T-cell (primary cell): ENCODE results near the gene FMN1. TPM values are rescaled to one million over a fixed set of nuclear protein-coding genes. Genes with fewer than 3 reads are reported as not detected.

Source experiments
- ATAC-seq, 4 experiments: fragments of 200-7000 bp in 3 of 4; fragments of 150-1000 bp in 1 of 4; cut with Tn5 transposase; replicated peaks in 1 of 4; 1 replicate in 3 of 4; 2 replicates in 1 of 4; pipeline ENCODE4 v1.10.0; 2021; ENCODE audit warnings: moderate library complexity in 3 of 4, mild to moderate bottlenecking in 2 of 4, moderate number of reproducible peaks in 1 of 4
- CTCF ChIA-PET, 2 donors: fragments of 300-600 bp; sonication (Branson Sonifier 250); formaldehyde crosslinking; loops; one replicate each; lab custom pipeline; 2022; ENCODE audit warnings: antibody characterized with exemption in 2 of 2; lab: Charles Lee
- POLR2A ChIA-PET, 2 donors: fragments of 300-600 bp; sonication (Branson Sonifier 250); formaldehyde crosslinking; loops; one replicate each; lab custom pipeline; 2022; ENCODE audit warnings: antibody characterized with exemption in 2 of 2; lab: Charles Lee
- DNase-seq, 35 experiments: peaks; one replicate each; pipeline versions ENCODE4 v3.0.0 to v3.0.0-alpha.2; 2013 to 2023
- H3K27ac ChIP-seq: one replicate; pipeline ENCODE4 v1.5.1; 2013; ENCODE audit warnings: low read length
- H3K27me3 ChIP-seq, 2 experiments: replicated peaks in 1 of 2; 1 replicate in 1 of 2; 2 replicates in 1 of 2; pipeline versions ENCODE4 v1.6.1 to v1.7.0; 2013; ENCODE audit warnings: low read length in 1 of 2, mixed read lengths in 1 of 2; ENCODE audit not compliant: control insufficient read depth in 2 of 2, insufficient read depth in 2 of 2; ENCODE audit errors: extremely low read depth in 1 of 2
- H3K36me3 ChIP-seq, 2 donors: 1 replicate in 1 of 2; 2 replicates in 1 of 2; pipeline versions ENCODE4 v1.6.1 to v1.7.0; 2013; ENCODE audit warnings: low read length in 1 of 2; ENCODE audit not compliant: control insufficient read depth in 2 of 2, insufficient read depth in 1 of 2; ENCODE audit errors: extremely low read depth in 1 of 2
- H3K4me1 ChIP-seq, 2 experiments: 1 replicate in 1 of 2; 2 replicates in 1 of 2; pipeline versions ENCODE4 v1.6.1 to v1.7.0; 2013; ENCODE audit warnings: low read length in 2 of 2, mixed read lengths in 1 of 2; ENCODE audit not compliant: insufficient read depth in 2 of 2, control insufficient read depth in 1 of 2; ENCODE audit errors: extremely low read depth in 1 of 2
- H3K4me3 ChIP-seq, 2 donors: 1 replicate in 1 of 2; 2 replicates in 1 of 2; pipeline versions ENCODE4 v1.5.1 to v1.7.0; 2013; ENCODE audit warnings: mild to moderate bottlenecking in 2 of 2, low read length in 1 of 2, moderate library complexity in 1 of 2; ENCODE audit not compliant: control insufficient read depth in 1 of 2; ENCODE audit errors: extremely low read depth in 1 of 2
- H3K9me3 ChIP-seq: 2 replicates; pipeline ENCODE4 v1.7.0; 2013
- H3K27ac Mint-ChIP-seq, 2 donors: one replicate each; pipeline ENCODE4 v1.8.0; 2020 to 2021; ENCODE audit warnings: mild to moderate bottlenecking in 2 of 2, mixed read lengths in 2 of 2
- H3K27me3 Mint-ChIP-seq, 2 donors: one replicate each; pipeline ENCODE4 v1.8.0; 2021 to 2022; ENCODE audit warnings: mixed read lengths in 2 of 2
- H3K36me3 Mint-ChIP-seq: one replicate; pipeline ENCODE4 v1.8.0; 2021; ENCODE audit warnings: mixed read lengths
- H3K4me1 Mint-ChIP-seq, 3 donors: one replicate each; pipeline ENCODE4 v1.8.0; 2020 to 2022; ENCODE audit warnings: mixed read lengths in 3 of 3, mild to moderate bottlenecking in 1 of 3
- H3K4me3 Mint-ChIP-seq, 3 donors: one replicate each; pipeline ENCODE4 v1.8.0; 2020 to 2022; ENCODE audit warnings: mild to moderate bottlenecking in 3 of 3, mixed read lengths in 3 of 3, moderate library complexity in 3 of 3
- H3K9me3 Mint-ChIP-seq, 3 donors: one replicate each; pipeline ENCODE4 v1.8.0; 2020 to 2022; ENCODE audit warnings: mixed read lengths in 3 of 3
- WGBS: methylation state at CpG from one replicate; pipeline ENCODE4 v1.1.5; 2013; ENCODE audit warnings: missing lambda C conversion rate; ENCODE audit not compliant: insufficient coverage; 5-methylcytosine and 5-hydroxymethylcytosine counted together
- total RNA-seq, 35 experiments: library from RNA in 6 of 35; stranded (reverse) in 6 of 35; fragments of 120-200 nt in 1 of 35; gene quantifications; one replicate each; pipeline versions ENCODE4 v1.2.1 to v1.2.4 and lab custom pipeline; 2013 to 2026

FMN1 gene
- total RNA-seq, 5 donors from 2014 or later (not counting 1 experiment from before 2014, with no cell fraction given) = 0.20 to 22.4 (median 14.9) TPM

- DNase-seq (no peak), ATAC-seq (no peak)
- H3K4me3 Mint-ChIP-seq = no peak overlapping the region
- H3K27ac Mint-ChIP-seq = no peak overlapping the region
- H3K9me3 ChIP-seq = no peaks in the 10 kb centered on the region
- H3K27ac ChIP-seq = no peak overlapping the region
- H3K9me3 Mint-ChIP-seq = no peaks in the 10 kb centered on the region
- peaks cover 16 to 45% (median 39%) of the 10 kb centered on the region in 3 donors for H3K4me1 Mint-ChIP-seq
- H3K36me3 Mint-ChIP-seq = no peaks in the 10 kb centered on the region
- no peaks in the 10 kb centered on the region for H3K27me3 ChIP-seq
- H3K4me3 ChIP-seq = no peak overlapping the region
- H3K4me1 ChIP-seq = peaks cover 5 to 11% of the 10 kb centered on the region in 2 experiments
- ChIA-PET CTCF (no interaction called here), POLR2A (no interaction called here)
- H3K27me3 Mint-ChIP-seq = no peaks in the 10 kb centered on the region
- H3K36me3 ChIP-seq = no peaks in the 10 kb centered on the region
Measured at GRCh38 chr15:33108518-33108917, 86.0 kb downstream of the FMN1 start.

- WGBS = no CpG with 5 or more reads among the region's 2 CpGs
- ChIA-PET CTCF (no interaction called here), POLR2A (no interaction called here)
- no peak overlapping the region for H3K4me3 Mint-ChIP-seq
- H3K4me1 ChIP-seq = peaks cover 5 to 11% of the 10 kb centered on the region in 2 experiments
- no peak overlapping the region for H3K27ac ChIP-seq
- H3K4me1 Mint-ChIP-seq = peaks cover 20 to 49% (median 44%) of the 10 kb centered on the region in 3 donors
- no peak for DNase-seq
- no peaks in the 10 kb centered on the region for H3K36me3 Mint-ChIP-seq
- H3K27me3 Mint-ChIP-seq = no peaks in the 10 kb centered on the region
- no peaks in the 10 kb centered on the region for H3K9me3 Mint-ChIP-seq
- H3K27me3 ChIP-seq = no peaks in the 10 kb centered on the region
- H3K9me3 ChIP-seq = no peaks in the 10 kb centered on the region
- ATAC-seq = no peak
- no peaks in the 10 kb centered on the region for H3K36me3 ChIP-seq
- H3K27ac Mint-ChIP-seq = no peak overlapping the region
- H3K4me3 ChIP-seq = no peak overlapping the region
Measured at GRCh38 chr15:33107950-33108349, 86.6 kb downstream of the FMN1 start.

DNA sequence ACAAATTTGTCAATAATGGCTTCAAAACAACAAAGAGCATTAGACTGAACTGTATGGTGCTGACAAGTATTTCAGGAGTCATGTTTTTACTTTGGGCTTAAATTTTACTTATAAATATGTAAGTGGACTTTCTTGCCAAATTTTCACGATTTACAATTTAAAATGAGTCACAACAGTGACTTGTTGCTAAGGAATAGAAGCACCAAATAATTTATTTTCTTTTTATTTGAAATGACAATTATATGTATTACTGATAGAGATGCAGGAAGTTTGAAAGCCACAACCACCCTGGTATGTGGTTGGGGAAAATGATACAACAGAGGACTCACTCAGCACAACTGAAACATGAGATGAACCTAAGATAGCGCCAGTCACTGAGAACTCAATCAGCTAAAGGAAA is 90.3 kb downstream of the FMN1 start:
- no peak overlapping the region for H3K27ac ChIP-seq
- Mint-ChIP-seq H3K27ac (peak overlapping the region; percentile 78 to 91), H3K4me3 (peak overlapping the region in 2 of 3 donors; percentile 48 to 57), H3K36me3 (no peaks in the 10 kb centered on the region), H3K9me3 (no peaks in the 10 kb centered on the region), H3K4me1 (peaks cover 20 to 49% (median 43%) of the 10 kb centered on the region in 3 donors), H3K27me3 (no peaks in the 10 kb centered on the region)
- peak; percentile 86 to 100 (median 98) for ATAC-seq
- H3K4me3 ChIP-seq = no peak overlapping the region
- ChIA-PET POLR2A (no interaction called here), CTCF (interaction anchor here in 1 of 2 donors (0.9 kb wide), 1 partner anchor 19 kb away, joined by 4 read pairs; no protein-coding TSS in a partner anchor)
- peak in 11 of 35 experiments; percentile 7 to 43 (median 28) for DNase-seq
- H3K9me3 ChIP-seq = no peaks in the 10 kb centered on the region
- H3K27me3 ChIP-seq = no peaks in the 10 kb centered on the region
- H3K4me1 ChIP-seq = peaks cover 5 to 11% of the 10 kb centered on the region in 2 experiments
- no CpG with 5 or more reads among the region's 2 CpGs for WGBS
- no peaks in the 10 kb centered on the region for H3K36me3 ChIP-seq

- peaks cover 20 to 41% (median 39%) of the 10 kb centered on the region in 3 donors for H3K4me1 Mint-ChIP-seq
- H3K27ac Mint-ChIP-seq = peak overlapping the region in 1 of 2 donors; percentile 28
- H3K27me3 Mint-ChIP-seq = no peaks in the 10 kb centered on the region
- POLR2A ChIA-PET = no interaction called here
- no peaks in the 10 kb centered on the region for H3K9me3 Mint-ChIP-seq
- Histone ChIP-seq H3K27ac (no peak overlapping the region), H3K27me3 (no peaks in the 10 kb centered on the region), H3K4me1 (peaks cover 5 to 11% of the 10 kb centered on the region in 2 experiments), H3K36me3 (no peaks in the 10 kb centered on the region), H3K9me3 (no peaks in the 10 kb centered on the region), H3K4me3 (no peak overlapping the region)
- CTCF ChIA-PET = interaction anchor here in 1 of 2 donors (0.7 kb wide), 1 partner anchor 458 kb away, joined by 5 read pairs; no protein-coding TSS in a partner anchor
- H3K36me3 Mint-ChIP-seq = no peaks in the 10 kb centered on the region
- H3K4me3 Mint-ChIP-seq = no peak overlapping the region
- WGBS = no CpG with 5 or more reads among the region's 3 CpGs
- ATAC-seq (no peak), DNase-seq (no peak)
Measured at GRCh38 chr15:33101036-33101435, 93.5 kb downstream of the FMN1 start.

DNA sequence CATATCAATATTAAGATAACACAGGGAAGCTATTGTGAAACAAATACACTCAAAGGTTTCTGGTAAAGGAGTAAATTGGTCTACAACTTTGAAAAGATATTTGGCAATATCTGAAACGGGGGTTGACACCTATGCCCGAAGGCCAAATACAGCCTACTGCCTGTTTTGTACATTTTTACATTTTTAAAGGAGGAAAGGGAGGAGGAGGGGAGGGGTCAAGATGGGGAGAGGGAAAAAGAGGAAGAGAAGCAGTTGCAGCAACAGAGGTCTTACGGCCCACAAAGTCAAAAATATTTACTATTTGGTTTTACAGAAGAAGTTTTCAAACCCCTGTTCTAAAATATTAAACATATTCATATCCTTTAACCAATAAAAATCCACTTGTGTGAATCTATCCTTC is 94.2 kb downstream of the FMN1 start:
- Mint-ChIP-seq H3K9me3 (no peaks in the 10 kb centered on the region), H3K36me3 (no peaks in the 10 kb centered on the region), H3K27me3 (no peaks in the 10 kb centered on the region), H3K4me1 (peaks cover 19 to 34% (median 32%) of the 10 kb centered on the region in 3 donors), H3K4me3 (no peak overlapping the region), H3K27ac (no peak overlapping the region)
- Histone ChIP-seq H3K27me3 (no peaks in the 10 kb centered on the region), H3K36me3 (no peaks in the 10 kb centered on the region), H3K4me3 (no peak overlapping the region), H3K27ac (no peak overlapping the region), H3K4me1 (peaks cover 5 to 11% of the 10 kb centered on the region in 2 experiments), H3K9me3 (no peaks in the 10 kb centered on the region)
- ChIA-PET POLR2A (no interaction called here), CTCF (interaction anchor here in 1 of 2 donors (0.7 kb wide), 1 partner anchor 459 kb away, joined by 5 read pairs; no protein-coding TSS in a partner anchor)
- DNase-seq = no peak
- ATAC-seq = no peak
- WGBS = no CpG with 5 or more reads among the region's 3 CpGs

DNA sequence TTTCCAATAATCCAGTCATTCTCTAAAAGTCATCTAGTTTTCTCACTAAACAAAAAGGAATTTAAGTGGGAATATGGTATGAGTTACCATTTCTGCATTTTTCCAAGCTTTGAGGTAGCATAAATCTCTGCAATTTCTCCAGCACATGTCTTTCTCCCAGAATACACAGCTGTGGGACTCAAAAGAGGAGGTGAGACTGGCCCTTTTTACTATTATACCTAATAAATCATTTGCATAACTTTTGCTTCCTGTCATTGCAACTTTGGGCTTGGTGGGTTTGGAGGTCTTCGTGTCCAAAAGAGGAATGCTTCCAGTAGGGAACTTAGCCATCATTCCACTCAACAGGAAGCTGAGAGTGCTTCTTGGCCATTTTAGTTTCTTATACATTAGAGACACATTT is 94.8 kb downstream of the FMN1 start:
- no peaks in the 10 kb centered on the region for H3K27me3 ChIP-seq

More for the DNA sequence above, 94.8 kb downstream of the FMN1 start:
- no peaks in the 10 kb centered on the region for H3K9me3 ChIP-seq
- Mint-ChIP-seq H3K27me3 (no peaks in the 10 kb centered on the region), H3K4me1 (peaks cover 14 to 28% (median 26%) of the 10 kb centered on the region in 3 donors), H3K4me3 (no peak overlapping the region), H3K9me3 (no peaks in the 10 kb centered on the region), H3K27ac (no peak overlapping the region), H3K36me3 (no peaks in the 10 kb centered on the region)
- no peak for DNase-seq
- ChIA-PET POLR2A (no interaction called here), CTCF (interaction anchor here in 1 of 2 donors (0.6 kb wide), 1 partner anchor 86 kb away, joined by 7 read pairs; no protein-coding TSS in a partner anchor)
- H3K4me3 ChIP-seq = no peak overlapping the region
- no peaks in the 10 kb centered on the region for H3K36me3 ChIP-seq
- no peak overlapping the region for H3K27ac ChIP-seq
- no CpG with 5 or more reads among the region's 1 CpG for WGBS
- no peak for ATAC-seq
- peaks cover under 1 to 7% of the 10 kb centered on the region in 2 experiments for H3K4me1 ChIP-seq
